SK-N-SH (cell line): ENCODE results near the gene MAP3K9. TPM values are rescaled to one million over a fixed set of nuclear protein-coding genes. Genes with fewer than 3 reads are reported as not detected.

Experiments used
- CTCF ChIA-PET: fragments of 300-600, 350-600 bp; formaldehyde crosslinking; extraction: SDS; loops from one replicate; lab custom pipeline; 2021; lab: Yijun Ruan, JAX
- POLR2A ChIA-PET: fragments of 350-600 bp; sonication (Branson Sonifier 250); formaldehyde crosslinking; extraction: SDS; loops from one replicate; lab custom pipeline; 2020; ENCODE audit warnings: antibody characterized with exemption, inconsistent platforms; lab: Yijun Ruan, JAX
- DNase-seq: peaks from one replicate; pipeline ENCODE4 v3.0.0; 2012
- H2AFZ ChIP-seq: fragments of 200-600 bp; sonication (generic); 2 replicates; pipeline ENCODE4 v1.8.1; 2016; ENCODE audit warnings: antibody characterized with exemption, mild to moderate bottlenecking, low read depth
- H3F3A ChIP-seq: fragments of 200-600 bp; sonication (generic); replicated peaks from 2 replicates; pipeline ENCODE3; 2016; ENCODE audit warnings: antibody characterized with exemption, mild to moderate bottlenecking; ENCODE audit not compliant: insufficient read depth
- H3K27ac ChIP-seq, 2 experiments: fragments of 200-500 bp in 1 of 2; fragments of 200-600 bp in 1 of 2; sonication (Bioruptor generic) in 1 of 2; sonication (generic), shearing (Covaris generic) in 1 of 2; 2 replicates each; pipeline versions ENCODE4 v1.5.1 to v1.6.1; 2014 to 2016; ENCODE audit warnings: low read depth in 2 of 2, inconsistent platforms in 1 of 2, low read length in 1 of 2, mild to moderate bottlenecking in 1 of 2, mixed read lengths in 1 of 2
- H3K27me3 ChIP-seq: fragments of 200-600 bp; sonication (generic), shearing (Covaris generic); 2 replicates; pipeline ENCODE4 v1.6.1; 2016; ENCODE audit warnings: mixed run types; ENCODE audit not compliant: insufficient read depth
- H3K36me3 ChIP-seq, 2 experiments: fragments of 200-500 bp in 1 of 2; fragments of 200-600 bp in 1 of 2; sonication (Bioruptor generic) in 1 of 2; sonication (generic) in 1 of 2; replicated peaks in 1 of 2; 2 replicates each; pipeline versions ENCODE3 to v1.5.1; 2014 to 2016; ENCODE audit warnings: low read length in 1 of 2, mild to moderate bottlenecking in 1 of 2; ENCODE audit not compliant: insufficient read depth in 2 of 2, control insufficient read depth in 1 of 2
- H3K4me1 ChIP-seq, 2 experiments: fragments of 200-500 bp in 1 of 2; fragments of 200-600 bp in 1 of 2; sonication (Bioruptor generic) in 1 of 2; sonication (generic), shearing (Covaris generic) in 1 of 2; 2 replicates each; pipeline versions ENCODE4 v1.5.1 to v1.6.1; 2014 to 2016; ENCODE audit warnings: low read depth in 1 of 2, low read length in 1 of 2, mixed run types in 1 of 2; ENCODE audit not compliant: insufficient read depth in 2 of 2, control insufficient read depth in 1 of 2
- H3K4me2 ChIP-seq: fragments of 200-600 bp; sonication (generic), shearing (Covaris generic); 2 replicates; pipeline ENCODE4 v1.6.1; 2017; ENCODE audit warnings: mixed run types
- H3K4me3 ChIP-seq, 2 experiments: fragments of 200-500 bp in 1 of 2; fragments of 200-600 bp in 1 of 2; sonication (Bioruptor generic) in 1 of 2; sonication (generic), shearing (Covaris generic) in 1 of 2; 2 replicates each; pipeline versions ENCODE4 v1.5.1 to v1.8.1; 2014 to 2016; ENCODE audit warnings: low read depth in 2 of 2, inconsistent platforms in 1 of 2, low read length in 1 of 2, mild to moderate bottlenecking in 1 of 2, mixed read lengths in 1 of 2, moderate library complexity in 1 of 2
- H3K79me2 ChIP-seq: fragments of 200-600 bp; sonication (generic); 2 replicates; pipeline ENCODE4 v1.8.1; 2017; ENCODE audit warnings: mild to moderate bottlenecking; ENCODE audit not compliant: insufficient read depth
- H3K9ac ChIP-seq: fragments of 200-600 bp; sonication (generic); 2 replicates; pipeline ENCODE4 v1.6.1; 2017; ENCODE audit warnings: mixed run types
- H3K9me2 ChIP-seq: fragments of 200-600 bp; sonication (generic); 2 replicates; pipeline ENCODE4 v1.6.1; 2017; ENCODE audit warnings: mixed run types
- H3K9me3 ChIP-seq: fragments of 200-600 bp; sonication (generic); 2 replicates; pipeline ENCODE4 v1.6.1; 2017; ENCODE audit warnings: mixed run types, mild to moderate bottlenecking, moderate library complexity
- H4K20me1 ChIP-seq: fragments of 200-600 bp; sonication (generic); 2 replicates; pipeline ENCODE4 v1.6.1; 2017; ENCODE audit warnings: mild to moderate bottlenecking, mixed run types; ENCODE audit not compliant: insufficient read depth
- CTCF ChIP-seq: fragments of 200-600 bp; sonication (generic); IDR thresholded peaks from 2 replicates; pipeline ENCODE4 v1.6.1; 2017; ENCODE audit warnings: antibody characterized with exemption, mild to moderate bottlenecking, moderate library complexity
- ELF1 ChIP-seq: IDR thresholded peaks from 2 replicates; pipeline ENCODE4 v1.4.0; 2012
- EZH2phosphoT487 ChIP-seq: fragments of 200-600 bp; sonication (generic); IDR thresholded peaks from 2 replicates; pipeline ENCODE4 v1.6.1; 2017; ENCODE audit warnings: low read depth, mixed run types, mild to moderate bottlenecking, antibody characterized with exemption, moderate library complexity, borderline replicate concordance
- FOSL2 ChIP-seq: IDR thresholded peaks from 2 replicates; pipeline ENCODE4 v1.4.0; 2012; ENCODE audit warnings: low read depth, mild to moderate bottlenecking, moderate library complexity, borderline replicate concordance
- FOXJ3 ChIP-seq: sonication (generic); formaldehyde crosslinking; IDR thresholded peaks from 2 replicates; pipeline ENCODE4 v1.5.1; 2020; ENCODE audit warnings: mild to moderate bottlenecking, missing genetic modification reagents
- GABPA ChIP-seq: IDR thresholded peaks from 2 replicates; pipeline ENCODE4 v1.4.0; 2012; ENCODE audit warnings: low read depth, mild to moderate bottlenecking
- IRF3 ChIP-seq: fragments of 150-350 bp; IDR thresholded peaks from 2 replicates; pipeline ENCODE4 v1.6.1; 2016; ENCODE audit warnings: mild to moderate bottlenecking, low read depth, low read length
- JUND ChIP-seq: IDR thresholded peaks from 2 replicates; pipeline ENCODE4 v1.4.0; 2012
- MAX ChIP-seq: IDR thresholded peaks from 2 replicates; pipeline ENCODE4 v1.4.0; 2012; ENCODE audit warnings: low read depth
- MEF2A ChIP-seq: IDR thresholded peaks from 2 replicates; pipeline ENCODE4 v1.4.0; 2012; ENCODE audit warnings: low read depth, borderline replicate concordance
- MXI1 ChIP-seq: IDR thresholded peaks from 2 replicates; pipeline ENCODE4 v1.6.1; 2012; ENCODE audit warnings: mild to moderate bottlenecking, low read depth, low read length, improper control_type of control experiment
- NRF1 ChIP-seq: IDR thresholded peaks from 2 replicates; pipeline ENCODE4 v1.6.1; 2012; ENCODE audit warnings: low read depth, mild to moderate bottlenecking, low read length
- REST ChIP-seq: IDR thresholded peaks from 2 replicates; pipeline ENCODE4 v1.6.1; 2012; ENCODE audit warnings: mild to moderate bottlenecking, low read depth, low read length, moderate library complexity
- RXRA ChIP-seq: IDR thresholded peaks from 2 replicates; pipeline ENCODE4 v1.4.0; 2012; ENCODE audit warnings: low read depth, mild to moderate bottlenecking, borderline replicate concordance
- SMC3 ChIP-seq: IDR thresholded peaks from 2 replicates; pipeline ENCODE4 v1.6.1; 2012; ENCODE audit warnings: low read depth, low read length, improper control_type of control experiment
- USF1 ChIP-seq: IDR thresholded peaks from 2 replicates; pipeline ENCODE4 v1.4.0; 2012; ENCODE audit warnings: low read depth, borderline replicate concordance
- USF2 ChIP-seq: fragments of 150-350 bp; IDR thresholded peaks from 2 replicates; pipeline ENCODE4 v1.6.1; 2017; ENCODE audit warnings: antibody characterized with exemption, low read length, low read depth, borderline replicate concordance
- ZBTB33 ChIP-seq: IDR thresholded peaks from 2 replicates; pipeline ENCODE4 v1.4.0; 2012; ENCODE audit warnings: low read depth, borderline replicate concordance
- WGBS: methylation state at CpG from one replicate; pipeline ENCODE4 v1.1.6; 2017; ENCODE audit warnings: low lambda C conversion rate; 5-methylcytosine and 5-hydroxymethylcytosine counted together
- polyA plus RNA-seq, 3 experiments: library from polyadenylated mRNA; depleted of rRNA; stranded (reverse); fragments of >200 nt; gene quantifications; 2 replicates each; pipeline ENCODE4 v1.2.3, GENCODE V29; 2012

MAP3K9 gene
- polyA plus RNA-seq, 1 of the 3 experiments (the other 2 are of a cell fraction): 2.0 TPM

GRCh38 chr14:70812124-70812818 lies 3.0 kb upstream of the MAP3K9 start:
- Histone ChIP-seq H2AFZ (no peak overlapping the region), H3K27ac (no peak overlapping the region)
- 92% methylated on average over 2 of the region's 2 CpGs for WGBS
- TF ChIP-seq EZH2phosphoT487 (no peak), FOSL2 (no peak), GABPA (no peak), USF2 (no peak), MXI1 (no peak), IRF3 (no peak), CTCF (no peak), FOXJ3 (CRISPR knock-in tag) (no peak), NRF1 (no peak), ZBTB33 (no peak), JUND (no peak), ELF1 (no peak), MEF2A (no peak), REST (no peak), MAX (no peak), RXRA (no peak), USF1 (no peak), SMC3 (no peak)
- TF ChIP-seq, all 33 proteins: peak for 0
- ChIA-PET POLR2A (no interaction called here), CTCF (no interaction called here)
- no peak overlapping the region for H3K9ac ChIP-seq
- H3K79me2 ChIP-seq: peaks cover 2% of the 10 kb centered on the region; the same call in 1 of the 2 replicates
- H3K36me3 ChIP-seq: no peaks in the 10 kb centered on the region
- H3K9me3 ChIP-seq: no peaks in the 10 kb centered on the region
- H3K9me2 ChIP-seq: no peaks in the 10 kb centered on the region
- H3F3A ChIP-seq: peaks cover 8% of the 10 kb centered on the region
- no peak overlapping the region for H3K4me2 ChIP-seq
- peaks cover 0 to 16% of the 10 kb centered on the region in 2 experiments; a peak in 1 of 4 replicates for H3K4me1 ChIP-seq
- DNase-seq: no peak
- H3K27me3 ChIP-seq: no peaks in the 10 kb centered on the region
- no peak overlapping the region for H3K4me3 ChIP-seq
- H4K20me1 ChIP-seq: no peaks in the 10 kb centered on the region
